NB4 (cell line): Measurements from ENCODE around the gene AMZ2.

Experiments used
- POLR2A ChIP-seq: IDR thresholded peaks from 2 replicates; pipeline ENCODE4 v1.6.1; 2011; ENCODE audit warnings: mild to moderate bottlenecking; ENCODE audit not compliant: insufficient read length; ENCODE audit errors: extremely low read depth
- TF ChIP-seq, protein P1 (sequence below): IDR thresholded peaks from one replicate; pipeline ENCODE4 v1.5.1; 2012; ENCODE audit warnings: low read depth, low read length
- TF ChIP-seq, protein P2 (sequence below): IDR thresholded peaks from 2 replicates; pipeline ENCODE4 v1.6.1; 2011; ENCODE audit warnings: low read depth, low read length

DNA sequence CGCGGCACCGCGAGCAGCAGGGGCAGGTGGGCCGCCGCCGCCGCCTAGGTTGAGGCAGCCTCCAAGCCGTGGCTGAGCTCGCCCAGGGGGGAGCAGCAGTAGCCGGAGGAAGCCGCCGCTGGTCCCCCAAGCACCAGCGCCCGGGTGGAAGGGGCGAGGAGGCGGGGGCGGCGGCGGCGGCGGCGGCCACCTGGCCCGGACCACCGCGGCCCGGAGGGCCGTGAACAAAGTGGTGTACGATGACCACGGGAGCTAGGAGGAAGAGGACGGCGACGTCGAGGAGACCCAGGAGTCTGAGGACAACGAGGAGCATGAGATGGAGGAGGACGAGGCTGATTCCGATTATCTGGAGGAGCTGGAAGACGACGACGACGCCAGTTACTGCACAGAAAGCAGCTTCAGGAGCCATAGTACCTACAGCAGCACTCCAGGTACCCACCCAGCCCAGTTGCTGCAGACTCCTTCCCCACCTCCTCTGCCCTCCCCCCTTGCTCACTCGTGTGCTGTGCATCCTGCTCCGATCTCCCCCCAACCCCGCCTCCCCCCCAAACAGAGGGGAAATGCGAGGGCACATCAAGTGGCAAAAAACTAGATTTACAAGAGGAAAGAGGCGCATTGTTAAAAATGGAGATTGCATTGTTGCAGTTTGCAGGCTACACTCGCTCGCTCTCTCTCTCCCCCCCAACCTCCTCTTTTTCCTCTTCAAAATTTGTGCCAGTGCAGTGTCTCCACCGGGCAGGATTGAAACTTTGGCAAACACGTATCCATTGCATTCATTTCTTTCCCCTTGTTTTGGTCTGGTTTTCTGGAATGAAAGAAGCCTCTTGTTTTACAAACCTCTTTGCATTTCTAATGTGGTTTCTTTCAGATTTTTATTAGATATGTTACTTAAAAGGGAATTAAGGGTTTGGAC, 41.8 kb upstream of the AMZ2 start:
- TF ChIP-seq POLR2A: no peak
- TF ChIP-seq, protein P1, sequence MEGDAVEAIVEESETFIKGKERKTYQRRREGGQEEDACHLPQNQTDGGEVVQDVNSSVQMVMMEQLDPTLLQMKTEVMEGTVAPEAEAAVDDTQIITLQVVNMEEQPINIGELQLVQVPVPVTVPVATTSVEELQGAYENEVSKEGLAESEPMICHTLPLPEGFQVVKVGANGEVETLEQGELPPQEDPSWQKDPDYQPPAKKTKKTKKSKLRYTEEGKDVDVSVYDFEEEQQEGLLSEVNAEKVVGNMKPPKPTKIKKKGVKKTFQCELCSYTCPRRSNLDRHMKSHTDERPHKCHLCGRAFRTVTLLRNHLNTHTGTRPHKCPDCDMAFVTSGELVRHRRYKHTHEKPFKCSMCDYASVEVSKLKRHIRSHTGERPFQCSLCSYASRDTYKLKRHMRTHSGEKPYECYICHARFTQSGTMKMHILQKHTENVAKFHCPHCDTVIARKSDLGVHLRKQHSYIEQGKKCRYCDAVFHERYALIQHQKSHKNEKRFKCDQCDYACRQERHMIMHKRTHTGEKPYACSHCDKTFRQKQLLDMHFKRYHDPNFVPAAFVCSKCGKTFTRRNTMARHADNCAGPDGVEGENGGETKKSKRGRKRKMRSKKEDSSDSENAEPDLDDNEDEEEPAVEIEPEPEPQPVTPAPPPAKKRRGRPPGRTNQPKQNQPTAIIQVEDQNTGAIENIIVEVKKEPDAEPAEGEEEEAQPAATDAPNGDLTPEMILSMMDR: no peak
- TF ChIP-seq, protein P2, sequence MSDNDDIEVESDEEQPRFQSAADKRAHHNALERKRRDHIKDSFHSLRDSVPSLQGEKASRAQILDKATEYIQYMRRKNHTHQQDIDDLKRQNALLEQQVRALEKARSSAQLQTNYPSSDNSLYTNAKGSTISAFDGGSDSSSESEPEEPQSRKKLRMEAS: no peak
